ENCODE results near the gene AGAP1. TPM values are rescaled to one million over a fixed set of nuclear protein-coding genes. Genes with fewer than 3 reads are reported as not detected.

Gene AGAP1
- polyA plus RNA-seq, 2 of the 4 experiments (the other 2 are of a cell fraction): 20.2 to 21.9 TPM

- no peak overlapping the region for H3K27ac ChIP-seq
- POLR2A ChIA-PET: no interaction called here
Measured at GRCh38 chr2:235567842-235568241, 74.0 kb downstream of the AGAP1 start.

DNA sequence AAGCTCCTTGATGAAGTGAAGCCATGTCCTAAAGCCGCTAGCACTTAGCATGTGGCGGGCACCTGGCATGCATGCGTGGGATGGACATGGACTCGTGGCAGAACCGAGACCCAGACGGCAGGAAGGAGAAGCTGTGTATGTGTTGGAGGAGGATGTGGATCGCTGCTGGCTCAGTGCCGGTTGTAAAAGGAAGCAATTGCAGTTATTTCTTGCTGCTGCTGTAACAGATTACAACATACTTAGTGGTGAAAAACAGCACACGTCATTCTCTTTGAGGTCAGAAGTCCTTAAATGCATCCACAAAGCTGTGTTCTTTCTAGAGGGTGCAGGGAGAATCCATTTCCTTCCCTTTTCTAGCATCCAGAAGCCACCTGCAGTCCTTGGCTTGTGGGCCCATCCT, 74.6 kb downstream of the AGAP1 start:
- 90% methylated on average over 9 of the region's 9 CpGs for WGBS (ENCODE audit: missing lambda C conversion rate)
- CTCF ChIA-PET: interaction anchor here (1.1 to 1.6 kb wide), 2 partner anchors 10 to 25 kb away, joined by 3 to 8 read pairs; no protein-coding TSS in a partner anchor
- DNase-seq (ENCODE audit: low read depth in 1 of 2, low spot score in 1 of 2): no peak

More at GRCh38 chr2:235567842-235568241, 74.0 kb downstream of the AGAP1 start:
- H3K4me2 ChIP-seq: no peak overlapping the region
- DNase-seq (ENCODE audit: low read depth in 1 of 2, low spot score in 1 of 2): no peak
- peaks cover 4% of the 10 kb centered on the region; the same call in 1 of the 3 replicates for H3K9me3 ChIP-seq
- FAIRE-seq: no peak
- no peaks in the 10 kb centered on the region for H3K4me1 ChIP-seq
- CTCF ChIA-PET: interaction anchor here (1.1 to 1.6 kb wide), 3 partner anchors 9 to 27 kb away, joined by 3 to 8 read pairs (median 7); no protein-coding TSS in a partner anchor
- ATAC-seq: no peak
- no peak overlapping the region for H3K4me3 ChIP-seq
- no peak for TF ChIP-seq CEBPB (IDR thresholded peaks at IDR 0.05)
- TF ChIP-seq SREBF2 (IDR thresholded peaks at IDR 0.05): no peak
- TF ChIP-seq, protein P1, sequence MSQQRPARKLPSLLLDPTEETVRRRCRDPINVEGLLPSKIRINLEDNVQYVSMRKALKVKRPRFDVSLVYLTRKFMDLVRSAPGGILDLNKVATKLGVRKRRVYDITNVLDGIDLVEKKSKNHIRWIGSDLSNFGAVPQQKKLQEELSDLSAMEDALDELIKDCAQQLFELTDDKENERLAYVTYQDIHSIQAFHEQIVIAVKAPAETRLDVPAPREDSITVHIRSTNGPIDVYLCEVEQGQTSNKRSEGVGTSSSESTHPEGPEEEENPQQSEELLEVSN (IDR thresholded peaks at IDR 0.05; ENCODE audit: borderline replicate concordance, low read depth): no peak
- no peak for TF ChIP-seq TP53 (CRISPR knock-in tag; IDR thresholded peaks at IDR 0.05)
- TF ChIP-seq EP300 (IDR thresholded peaks at IDR 0.05): no peak
- WGBS (ENCODE audit: missing lambda C conversion rate): 71% methylated on average over 3 of the region's 5 CpGs

DNA sequence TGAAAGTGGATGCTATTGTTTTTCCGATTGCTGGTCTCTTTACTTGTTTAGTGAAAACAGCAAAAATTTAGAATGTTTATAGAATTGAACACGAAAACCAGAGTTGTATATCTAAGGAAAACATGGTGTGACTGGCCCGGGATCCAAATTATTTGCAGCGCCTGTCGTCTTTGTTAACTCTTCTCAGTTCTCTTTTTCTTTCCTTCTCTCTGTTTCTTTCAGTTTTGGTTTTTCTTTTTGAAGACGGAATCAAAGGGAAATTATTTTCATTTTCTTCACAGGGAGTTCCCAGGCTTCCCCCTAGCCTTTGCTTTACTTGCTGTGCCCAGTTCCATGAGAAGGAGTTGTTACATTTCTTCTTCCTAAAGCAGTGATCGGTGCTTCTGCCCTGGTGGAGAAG, 76.0 kb downstream of the AGAP1 start:
- ChIA-PET CTCF (no interaction called here), POLR2A (no interaction called here)
- ATAC-seq: no peak
- DNase-seq (ENCODE audit: low read depth in 1 of 2, low spot score in 1 of 2): no peak
- no peaks in the 10 kb centered on the region for H3K4me1 ChIP-seq
- H3K27ac ChIP-seq: no peak overlapping the region
- WGBS (ENCODE audit: missing lambda C conversion rate): 92% methylated on average over 7 of the region's 7 CpGs
- no peak overlapping the region for H3K4me2 ChIP-seq
- no peak overlapping the region for H3K4me3 ChIP-seq
- no peak for FAIRE-seq
- H3K9me3 ChIP-seq: peaks cover 4% of the 10 kb centered on the region; the same call in 1 of the 3 replicates
- no peak for TF ChIP-seq HEYL (CRISPR knock-in tag; IDR thresholded peaks at IDR 0.05)
- no peak for TF ChIP-seq PHF8 (IDR thresholded peaks at IDR 0.05; ENCODE audit: borderline replicate concordance, low read depth)
- TF ChIP-seq, protein P2, sequence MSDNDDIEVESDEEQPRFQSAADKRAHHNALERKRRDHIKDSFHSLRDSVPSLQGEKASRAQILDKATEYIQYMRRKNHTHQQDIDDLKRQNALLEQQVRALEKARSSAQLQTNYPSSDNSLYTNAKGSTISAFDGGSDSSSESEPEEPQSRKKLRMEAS (IDR thresholded peaks at IDR 0.05): no peak
- no peak for TF ChIP-seq GATA3 (IDR thresholded peaks at IDR 0.05; ENCODE audit: borderline replicate concordance)
- no peak for TF ChIP-seq RARB (CRISPR knock-in tag; IDR thresholded peaks at IDR 0.05)
- no peak for TF ChIP-seq HDAC2 (IDR thresholded peaks at IDR 0.05)
- TF ChIP-seq USF2 (IDR thresholded peaks at IDR 0.05): no peak
- no peak for TF ChIP-seq CHD2 (IDR thresholded peaks at IDR 0.05; ENCODE audit: low read length, partially characterized antibody)
- no peak for TF ChIP-seq JUNB (IDR thresholded peaks at IDR 0.05)

More for the DNA sequence above, 74.6 kb downstream of the AGAP1 start:
- Histone ChIP-seq H3K4me1 (no peaks in the 10 kb centered on the region), H3K9me3 (peaks cover 4% of the 10 kb centered on the region; the same call in 1 of the 3 replicates), H3K27ac (no peak overlapping the region), H3K4me2 (no peak overlapping the region), H3K4me3 (no peak overlapping the region)
- FAIRE-seq: no peak
- no peak for ATAC-seq
- no peak for TF ChIP-seq EHMT2 (IDR thresholded peaks at IDR 0.05; ENCODE audit: low read depth)
- no peak for TF ChIP-seq NFE2L2 (conservative IDR thresholded peaks at IDR 0.05; ENCODE audit: low read length)
- no peak for TF ChIP-seq TP53 (CRISPR knock-in tag; IDR thresholded peaks at IDR 0.05)
- TF ChIP-seq RARB (CRISPR knock-in tag; IDR thresholded peaks at IDR 0.05): no peak
- TF ChIP-seq MAFK (IDR thresholded peaks at IDR 0.05; ENCODE audit: partially characterized antibody): no peak
- no peak for TF ChIP-seq FOXS1 (CRISPR knock-in tag; IDR thresholded peaks at IDR 0.05)
- TF ChIP-seq NR3C1 (IDR thresholded peaks at IDR 0.05): no peak
- TF ChIP-seq, protein P3, sequence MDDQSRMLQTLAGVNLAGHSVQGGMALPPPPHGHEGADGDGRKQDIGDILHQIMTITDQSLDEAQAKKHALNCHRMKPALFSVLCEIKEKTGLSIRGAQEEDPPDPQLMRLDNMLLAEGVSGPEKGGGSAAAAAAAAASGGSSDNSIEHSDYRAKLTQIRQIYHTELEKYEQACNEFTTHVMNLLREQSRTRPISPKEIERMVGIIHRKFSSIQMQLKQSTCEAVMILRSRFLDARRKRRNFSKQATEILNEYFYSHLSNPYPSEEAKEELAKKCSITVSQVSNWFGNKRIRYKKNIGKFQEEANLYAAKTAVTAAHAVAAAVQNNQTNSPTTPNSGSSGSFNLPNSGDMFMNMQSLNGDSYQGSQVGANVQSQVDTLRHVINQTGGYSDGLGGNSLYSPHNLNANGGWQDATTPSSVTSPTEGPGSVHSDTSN (IDR thresholded peaks at IDR 0.05): no peak
- no peak for TF ChIP-seq SMC3 (IDR thresholded peaks at IDR 0.05)
- TF ChIP-seq HEYL (CRISPR knock-in tag; IDR thresholded peaks at IDR 0.05): no peak
- TF ChIP-seq CEBPB (IDR thresholded peaks at IDR 0.05): no peak
- TF ChIP-seq PHF8 (IDR thresholded peaks at IDR 0.05; ENCODE audit: borderline replicate concordance, low read depth): no peak
- TF ChIP-seq, protein P4, sequence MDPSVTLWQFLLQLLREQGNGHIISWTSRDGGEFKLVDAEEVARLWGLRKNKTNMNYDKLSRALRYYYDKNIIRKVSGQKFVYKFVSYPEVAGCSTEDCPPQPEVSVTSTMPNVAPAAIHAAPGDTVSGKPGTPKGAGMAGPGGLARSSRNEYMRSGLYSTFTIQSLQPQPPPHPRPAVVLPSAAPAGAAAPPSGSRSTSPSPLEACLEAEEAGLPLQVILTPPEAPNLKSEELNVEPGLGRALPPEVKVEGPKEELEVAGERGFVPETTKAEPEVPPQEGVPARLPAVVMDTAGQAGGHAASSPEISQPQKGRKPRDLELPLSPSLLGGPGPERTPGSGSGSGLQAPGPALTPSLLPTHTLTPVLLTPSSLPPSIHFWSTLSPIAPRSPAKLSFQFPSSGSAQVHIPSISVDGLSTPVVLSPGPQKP (IDR thresholded peaks at IDR 0.05; ENCODE audit: low read depth, low read length): no peak
- POLR2A ChIA-PET: no interaction called here

Measured in A549 (cell line).